ENCODE measurements around the gene LRP1B.

- TF ChIP-seq POLR2A (IDR thresholded peaks at IDR 0.05; ENCODE audit: low read depth) = no peak
- no peak for TF ChIP-seq POLR2AphosphoS5 (IDR thresholded peaks at IDR 0.05)
These were observed 1126.7 kb downstream of the LRP1B start for GRCh38 chr2:141003967-141004657.

Measured in esophagus muscularis mucosa (tissue), 2 donors.